Measurements from ENCODE around the gene FCSK. TPM values are rescaled to one million over a fixed set of nuclear protein-coding genes. Genes with fewer than 3 reads are reported as not detected.

The FCSK gene
- total and polyA plus RNA-seq, 10 of the 15 experiments (the other 5 are each of a cell fraction or from before 2014, with no cell fraction given) = 0.60 to 17.6 (median 7.4) TPM

DNA sequence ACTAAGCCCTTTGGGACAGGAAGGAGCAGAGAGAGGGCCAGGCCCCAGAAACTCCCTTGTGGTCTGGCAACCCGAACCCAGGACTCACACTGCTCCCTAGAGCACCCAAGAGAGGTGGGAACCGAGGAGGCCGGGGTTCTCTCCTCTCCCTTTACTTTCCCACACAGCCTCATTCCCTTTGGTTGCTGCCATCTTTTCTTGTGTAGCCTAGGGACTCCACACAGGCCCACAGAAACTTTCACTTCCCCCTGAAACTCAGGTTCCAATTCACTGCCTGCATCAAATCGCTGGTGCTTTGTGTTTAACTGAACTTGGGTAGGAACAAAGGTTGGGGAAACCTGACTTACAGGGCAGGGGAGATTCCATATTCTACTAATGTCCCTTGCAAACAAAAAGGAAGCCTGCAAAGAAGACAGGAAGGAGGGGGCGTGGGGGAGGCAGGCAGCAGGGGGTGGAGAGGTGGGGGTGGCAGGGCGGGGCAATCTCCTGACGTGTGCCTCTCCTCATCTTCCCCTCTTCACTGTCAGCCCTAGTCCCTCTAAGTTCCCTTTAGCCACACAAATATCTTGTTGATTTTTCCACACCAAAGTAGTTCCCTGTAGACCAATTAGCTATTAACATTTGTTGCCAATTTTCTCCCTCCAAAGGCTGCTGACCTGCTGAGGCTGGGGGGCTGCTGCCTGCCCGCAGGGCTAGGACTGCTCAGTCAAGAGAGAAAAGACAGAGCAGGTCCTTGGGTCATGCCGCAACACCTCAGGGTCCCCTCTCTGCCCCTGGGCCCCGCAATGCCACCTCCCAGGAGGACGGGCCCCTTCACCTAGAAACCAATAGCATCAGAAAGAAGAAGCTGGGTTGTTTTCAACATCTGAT is 23.5 kb upstream of the FCSK start (continued):
- TF ChIP-seq NFXL1 (IDR thresholded peaks at IDR 0.05; ENCODE audit: borderline replicate concordance) (no peak), HDAC6 (IDR thresholded peaks at IDR 0.05; ENCODE audit: unreplicated experiment) (no peak), MYC (IDR thresholded peaks at IDR 0.05; ENCODE audit: insufficient read depth, insufficient read length, insufficient replicate concordance, low read length, severe bottlenecking) (no peak), BACH1 (IDR thresholded peaks at IDR 0.05; ENCODE audit: borderline replicate concordance) (peak; percentile 26), TCF3 (IDR thresholded peaks at IDR 0.05; ENCODE audit: borderline replicate concordance, insufficient read depth, low read depth, low read length) (0 out of 2 replicates have a peak, but pooled peaks have one; percentile 21), CBFB (IDR thresholded peaks at IDR 0.05; ENCODE audit: low read depth) (peak; percentile 67), NFYB (IDR thresholded peaks at IDR 0.05; ENCODE audit: insufficient read depth, low read depth, low read length) (0 out of 2 replicates have a peak, but pooled peaks have one; percentile 3), EZH2 (IDR thresholded peaks at IDR 0.05; ENCODE audit: borderline replicate concordance, control insufficient read depth, low read depth, low read length) (no peak), BMI1 (IDR thresholded peaks at IDR 0.05; ENCODE audit: borderline replicate concordance) (peak; percentile 21; the same call in 1 of the 2 replicates), YY1 (IDR thresholded peaks at IDR 0.05; ENCODE audit: low read depth, low read length) (peak; percentile 92), SRF (IDR thresholded peaks at IDR 0.05; ENCODE audit: low read depth in 2 of 2, low read length in 2 of 2) (no peak), EGR1 (IDR thresholded peaks at IDR 0.05; ENCODE audit: borderline replicate concordance in 1 of 2, low read depth in 2 of 2, low read length in 2 of 2) (peak in 1 of 2 experiments; percentile 95; a peak in 2 of 3 replicates), CEBPB (IDR thresholded peaks at IDR 0.05; ENCODE audit: borderline replicate concordance in 1 of 2, low read depth in 2 of 2, low read length in 2 of 2) (no peak), EED (IDR thresholded peaks at IDR 0.05; ENCODE audit: low read depth) (peak; percentile 99), SMARCA5 (IDR thresholded peaks at IDR 0.05) (peak; percentile 94)
- TF ChIP-seq, protein P1, sequence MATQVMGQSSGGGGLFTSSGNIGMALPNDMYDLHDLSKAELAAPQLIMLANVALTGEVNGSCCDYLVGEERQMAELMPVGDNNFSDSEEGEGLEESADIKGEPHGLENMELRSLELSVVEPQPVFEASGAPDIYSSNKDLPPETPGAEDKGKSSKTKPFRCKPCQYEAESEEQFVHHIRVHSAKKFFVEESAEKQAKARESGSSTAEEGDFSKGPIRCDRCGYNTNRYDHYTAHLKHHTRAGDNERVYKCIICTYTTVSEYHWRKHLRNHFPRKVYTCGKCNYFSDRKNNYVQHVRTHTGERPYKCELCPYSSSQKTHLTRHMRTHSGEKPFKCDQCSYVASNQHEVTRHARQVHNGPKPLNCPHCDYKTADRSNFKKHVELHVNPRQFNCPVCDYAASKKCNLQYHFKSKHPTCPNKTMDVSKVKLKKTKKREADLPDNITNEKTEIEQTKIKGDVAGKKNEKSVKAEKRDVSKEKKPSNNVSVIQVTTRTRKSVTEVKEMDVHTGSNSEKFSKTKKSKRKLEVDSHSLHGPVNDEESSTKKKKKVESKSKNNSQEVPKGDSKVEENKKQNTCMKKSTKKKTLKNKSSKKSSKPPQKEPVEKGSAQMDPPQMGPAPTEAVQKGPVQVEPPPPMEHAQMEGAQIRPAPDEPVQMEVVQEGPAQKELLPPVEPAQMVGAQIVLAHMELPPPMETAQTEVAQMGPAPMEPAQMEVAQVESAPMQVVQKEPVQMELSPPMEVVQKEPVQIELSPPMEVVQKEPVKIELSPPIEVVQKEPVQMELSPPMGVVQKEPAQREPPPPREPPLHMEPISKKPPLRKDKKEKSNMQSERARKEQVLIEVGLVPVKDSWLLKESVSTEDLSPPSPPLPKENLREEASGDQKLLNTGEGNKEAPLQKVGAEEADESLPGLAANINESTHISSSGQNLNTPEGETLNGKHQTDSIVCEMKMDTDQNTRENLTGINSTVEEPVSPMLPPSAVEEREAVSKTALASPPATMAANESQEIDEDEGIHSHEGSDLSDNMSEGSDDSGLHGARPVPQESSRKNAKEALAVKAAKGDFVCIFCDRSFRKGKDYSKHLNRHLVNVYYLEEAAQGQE (IDR thresholded peaks at IDR 0.05; ENCODE audit: low read depth, low read length) = no peak; the same call in 1 of the 2 replicates
- TF ChIP-seq, protein P2, sequence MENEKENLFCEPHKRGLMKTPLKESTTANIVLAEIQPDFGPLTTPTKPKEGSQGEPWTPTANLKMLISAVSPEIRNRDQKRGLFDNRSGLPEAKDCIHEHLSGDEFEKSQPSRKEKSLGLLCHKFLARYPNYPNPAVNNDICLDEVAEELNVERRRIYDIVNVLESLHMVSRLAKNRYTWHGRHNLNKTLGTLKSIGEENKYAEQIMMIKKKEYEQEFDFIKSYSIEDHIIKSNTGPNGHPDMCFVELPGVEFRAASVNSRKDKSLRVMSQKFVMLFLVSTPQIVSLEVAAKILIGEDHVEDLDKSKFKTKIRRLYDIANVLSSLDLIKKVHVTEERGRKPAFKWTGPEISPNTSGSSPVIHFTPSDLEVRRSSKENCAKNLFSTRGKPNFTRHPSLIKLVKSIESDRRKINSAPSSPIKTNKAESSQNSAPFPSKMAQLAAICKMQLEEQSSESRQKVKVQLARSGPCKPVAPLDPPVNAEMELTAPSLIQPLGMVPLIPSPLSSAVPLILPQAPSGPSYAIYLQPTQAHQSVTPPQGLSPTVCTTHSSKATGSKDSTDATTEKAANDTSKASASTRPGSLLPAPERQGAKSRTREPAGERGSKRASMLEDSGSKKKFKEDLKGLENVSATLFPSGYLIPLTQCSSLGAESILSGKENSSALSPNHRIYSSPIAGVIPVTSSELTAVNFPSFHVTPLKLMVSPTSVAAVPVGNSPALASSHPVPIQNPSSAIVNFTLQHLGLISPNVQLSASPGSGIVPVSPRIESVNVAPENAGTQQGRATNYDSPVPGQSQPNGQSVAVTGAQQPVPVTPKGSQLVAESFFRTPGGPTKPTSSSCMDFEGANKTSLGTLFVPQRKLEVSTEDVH (IDR thresholded peaks at IDR 0.05; ENCODE audit: low read depth, partially characterized antibody) = peak; percentile 51
- TF ChIP-seq, protein P3, sequence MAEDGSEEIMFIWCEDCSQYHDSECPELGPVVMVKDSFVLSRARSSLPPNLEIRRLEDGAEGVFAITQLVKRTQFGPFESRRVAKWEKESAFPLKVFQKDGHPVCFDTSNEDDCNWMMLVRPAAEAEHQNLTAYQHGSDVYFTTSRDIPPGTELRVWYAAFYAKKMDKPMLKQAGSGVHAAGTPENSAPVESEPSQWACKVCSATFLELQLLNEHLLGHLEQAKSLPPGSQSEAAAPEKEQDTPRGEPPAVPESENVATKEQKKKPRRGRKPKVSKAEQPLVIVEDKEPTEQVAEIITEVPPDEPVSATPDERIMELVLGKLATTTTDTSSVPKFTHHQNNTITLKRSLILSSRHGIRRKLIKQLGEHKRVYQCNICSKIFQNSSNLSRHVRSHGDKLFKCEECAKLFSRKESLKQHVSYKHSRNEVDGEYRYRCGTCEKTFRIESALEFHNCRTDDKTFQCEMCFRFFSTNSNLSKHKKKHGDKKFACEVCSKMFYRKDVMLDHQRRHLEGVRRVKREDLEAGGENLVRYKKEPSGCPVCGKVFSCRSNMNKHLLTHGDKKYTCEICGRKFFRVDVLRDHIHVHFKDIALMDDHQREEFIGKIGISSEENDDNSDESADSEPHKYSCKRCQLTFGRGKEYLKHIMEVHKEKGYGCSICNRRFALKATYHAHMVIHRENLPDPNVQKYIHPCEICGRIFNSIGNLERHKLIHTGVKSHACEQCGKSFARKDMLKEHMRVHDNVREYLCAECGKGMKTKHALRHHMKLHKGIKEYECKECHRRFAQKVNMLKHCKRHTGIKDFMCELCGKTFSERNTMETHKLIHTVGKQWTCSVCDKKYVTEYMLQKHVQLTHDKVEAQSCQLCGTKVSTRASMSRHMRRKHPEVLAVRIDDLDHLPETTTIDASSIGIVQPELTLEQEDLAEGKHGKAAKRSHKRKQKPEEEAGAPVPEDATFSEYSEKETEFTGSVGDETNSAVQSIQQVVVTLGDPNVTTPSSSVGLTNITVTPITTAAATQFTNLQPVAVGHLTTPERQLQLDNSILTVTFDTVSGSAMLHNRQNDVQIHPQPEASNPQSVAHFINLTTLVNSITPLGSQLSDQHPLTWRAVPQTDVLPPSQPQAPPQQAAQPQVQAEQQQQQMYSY (CRISPR knock-in tag; IDR thresholded peaks at IDR 0.05) = no peak
